Activated naive CD8-positive, alpha-beta T cell (primary cell): ENCODE data around the gene IMPDH2.

Experiments used
- H3K27ac Mint-ChIP-seq: one replicate; pipeline ENCODE4 v1.8.0; 2021; ENCODE audit warnings: mixed read lengths
- H3K27me3 Mint-ChIP-seq: one replicate; pipeline ENCODE4 v1.8.0; 2021; ENCODE audit warnings: mixed read lengths
- H3K36me3 Mint-ChIP-seq: one replicate; pipeline ENCODE4 v1.8.0; 2021; ENCODE audit warnings: mixed read lengths
- H3K4me1 Mint-ChIP-seq: one replicate; pipeline ENCODE4 v1.8.0; 2021; ENCODE audit warnings: low read depth, mixed read lengths
- H3K4me3 Mint-ChIP-seq: one replicate; pipeline ENCODE4 v1.8.0; 2021; ENCODE audit warnings: mild to moderate bottlenecking, mixed read lengths
- H3K9me3 Mint-ChIP-seq: one replicate; pipeline ENCODE4 v1.8.0; 2021; ENCODE audit warnings: low read depth, mixed read lengths

IMPDH2 gene

GRCh38 chr3:49028673-49029562 is at the start of gene IMPDH2:
Gene IMPDH2 (minus strand): TSS chr3:49029398. CDS start chr3:49029350, 48 bp downstream.
- peaks cover 20% of the 10 kb centered on the region for H3K36me3 Mint-ChIP-seq
- peaks cover 43% of the 10 kb centered on the region for H3K4me1 Mint-ChIP-seq

DNA sequence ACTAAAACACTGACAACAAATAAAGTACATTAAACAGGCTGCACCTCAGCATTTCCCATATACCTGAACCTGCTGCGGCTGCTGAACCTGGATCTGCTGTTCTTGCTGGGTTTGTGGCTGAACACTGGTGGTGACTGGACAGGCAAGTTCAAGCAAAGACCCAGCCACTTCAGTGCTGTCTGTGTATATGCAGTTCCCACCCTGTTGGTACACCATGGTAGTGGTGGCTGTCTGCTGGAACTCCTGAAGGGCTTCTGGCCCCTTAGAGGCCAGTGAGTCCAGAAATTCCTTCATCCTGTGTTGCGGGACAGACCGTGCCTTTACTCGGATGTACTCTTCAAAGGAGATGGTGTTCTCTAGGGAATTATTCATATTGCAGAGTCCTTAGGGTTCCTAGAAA is 47.4 kb upstream of the IMPDH2 start:
- Mint-ChIP-seq H3K4me3 (no peak overlapping the region), H3K27me3 (no peaks in the 10 kb centered on the region), H3K9me3 (no peaks in the 10 kb centered on the region), H3K4me1 (peaks cover 24% of the 10 kb centered on the region), H3K27ac (no peak overlapping the region), H3K36me3 (peaks cover 2% of the 10 kb centered on the region)

More at GRCh38 chr3:49028673-49029562, at the start of gene IMPDH2:
- no peaks in the 10 kb centered on the region for H3K9me3 Mint-ChIP-seq
- peak within 1 kb of the TSS; percentile 99 for H3K27ac Mint-ChIP-seq
- H3K27me3 Mint-ChIP-seq: no peaks in the 10 kb centered on the region
- H3K4me3 Mint-ChIP-seq: peak within 1 kb of the TSS; percentile 98

GRCh38 chr3:49076116-49076515 is 46.9 kb upstream of the IMPDH2 start:
- Mint-ChIP-seq H3K27ac (no peak overlapping the region), H3K36me3 (peaks cover 2% of the 10 kb centered on the region), H3K27me3 (no peaks in the 10 kb centered on the region), H3K4me3 (no peak overlapping the region), H3K4me1 (peaks cover 20% of the 10 kb centered on the region), H3K9me3 (no peaks in the 10 kb centered on the region)

DNA sequence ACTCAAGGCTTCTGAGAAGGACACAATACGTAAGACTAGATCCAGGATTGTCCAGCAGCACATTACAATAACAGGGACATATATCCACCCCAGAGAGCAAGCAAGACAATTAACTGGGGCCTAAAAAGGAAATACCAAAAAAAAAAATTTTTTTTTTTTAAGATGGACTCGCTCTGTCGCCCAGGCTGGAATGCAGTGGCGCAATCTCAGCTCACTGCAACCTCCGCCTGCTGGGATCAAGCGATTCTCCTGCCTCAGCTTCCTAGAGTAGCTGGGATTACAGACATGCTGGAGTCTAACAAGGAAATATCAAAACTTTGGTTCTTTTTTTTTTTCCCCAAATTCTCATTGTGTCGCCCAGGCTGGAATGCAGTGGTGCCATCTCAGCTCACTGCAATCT is 28.8 kb upstream of the IMPDH2 start:
- Mint-ChIP-seq H3K27me3 (no peaks in the 10 kb centered on the region), H3K27ac (no peak overlapping the region)

GRCh38 chr3:49057268-49057667 is 28.1 kb upstream of the IMPDH2 start:
- Mint-ChIP-seq H3K4me1 (peaks cover 9% of the 10 kb centered on the region), H3K9me3 (no peaks in the 10 kb centered on the region), H3K36me3 (peaks cover 7% of the 10 kb centered on the region), H3K27ac (no peak overlapping the region), H3K27me3 (no peaks in the 10 kb centered on the region), H3K4me3 (no peak overlapping the region)

More for the DNA sequence above, 28.8 kb upstream of the IMPDH2 start:
- Mint-ChIP-seq H3K9me3 (no peaks in the 10 kb centered on the region), H3K4me1 (peaks cover 6% of the 10 kb centered on the region), H3K36me3 (peaks cover 4% of the 10 kb centered on the region), H3K4me3 (no peak overlapping the region)

DNA sequence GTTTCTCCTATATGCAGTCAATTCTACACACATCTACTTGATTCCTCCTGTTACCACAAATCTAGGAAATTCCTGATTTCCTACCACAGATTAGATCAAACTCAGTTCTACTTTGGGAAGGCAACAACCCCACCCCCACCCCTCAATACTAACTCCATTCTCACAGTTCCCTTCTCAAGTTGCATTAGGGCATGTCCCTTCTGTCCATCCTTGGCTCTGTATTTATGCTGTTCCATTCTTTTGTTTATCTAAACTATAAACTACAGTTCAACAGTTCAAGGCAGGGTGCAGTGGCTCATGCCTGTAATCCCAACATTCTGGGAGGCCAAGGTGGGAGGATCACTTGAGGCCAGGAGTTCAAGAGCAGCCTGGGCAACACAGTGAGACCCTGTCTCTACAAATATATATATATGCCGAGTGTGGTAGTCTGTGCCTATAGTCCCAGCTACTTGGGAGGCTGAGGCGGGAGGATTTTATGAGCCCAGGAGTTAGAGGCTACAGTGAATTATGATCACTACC is 25.2 kb upstream of the IMPDH2 start:
- no peaks in the 10 kb centered on the region for H3K9me3 Mint-ChIP-seq
- peaks cover 12% of the 10 kb centered on the region for H3K36me3 Mint-ChIP-seq
- no peak overlapping the region for H3K4me3 Mint-ChIP-seq
- no peaks in the 10 kb centered on the region for H3K27me3 Mint-ChIP-seq
- H3K4me1 Mint-ChIP-seq: peaks cover 18% of the 10 kb centered on the region
- peak overlapping the region; percentile 41 for H3K27ac Mint-ChIP-seq

- H3K9me3 Mint-ChIP-seq: no peaks in the 10 kb centered on the region
- no peaks in the 10 kb centered on the region for H3K27me3 Mint-ChIP-seq
- H3K27ac Mint-ChIP-seq: no peak overlapping the region
- H3K36me3 Mint-ChIP-seq: peaks cover 12% of the 10 kb centered on the region
- H3K4me3 Mint-ChIP-seq: no peak overlapping the region
- H3K4me1 Mint-ChIP-seq: peaks cover 18% of the 10 kb centered on the region
These were observed 24.3 kb upstream of the IMPDH2 start for GRCh38 chr3:49053543-49053942.

DNA sequence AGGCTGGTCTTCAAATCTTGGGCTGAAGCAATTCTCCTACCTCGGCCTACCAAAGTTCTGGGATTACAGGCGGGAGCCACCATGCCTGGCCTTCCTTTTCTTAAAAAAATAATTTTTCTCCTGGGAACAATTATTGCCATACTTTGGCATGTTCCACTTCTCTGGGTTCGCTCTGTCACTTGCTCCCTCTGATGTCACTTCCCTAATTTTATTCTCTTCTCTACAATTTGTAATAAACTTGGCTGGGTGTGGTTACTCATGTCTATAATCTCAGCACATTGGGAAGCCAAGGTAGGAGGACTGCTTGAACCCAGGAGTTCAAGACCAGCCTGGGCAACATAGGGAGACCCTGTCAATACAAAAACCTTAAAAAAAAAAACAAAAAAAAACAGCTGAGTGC is 6.1 kb upstream of the IMPDH2 start:
- no peak overlapping the region for H3K27ac Mint-ChIP-seq
- peaks cover 9% of the 10 kb centered on the region for H3K36me3 Mint-ChIP-seq
- H3K4me3 Mint-ChIP-seq: no peak overlapping the region
- no peaks in the 10 kb centered on the region for H3K9me3 Mint-ChIP-seq
- peaks cover 1% of the 10 kb centered on the region for H3K4me1 Mint-ChIP-seq
- H3K27me3 Mint-ChIP-seq: no peaks in the 10 kb centered on the region

DNA sequence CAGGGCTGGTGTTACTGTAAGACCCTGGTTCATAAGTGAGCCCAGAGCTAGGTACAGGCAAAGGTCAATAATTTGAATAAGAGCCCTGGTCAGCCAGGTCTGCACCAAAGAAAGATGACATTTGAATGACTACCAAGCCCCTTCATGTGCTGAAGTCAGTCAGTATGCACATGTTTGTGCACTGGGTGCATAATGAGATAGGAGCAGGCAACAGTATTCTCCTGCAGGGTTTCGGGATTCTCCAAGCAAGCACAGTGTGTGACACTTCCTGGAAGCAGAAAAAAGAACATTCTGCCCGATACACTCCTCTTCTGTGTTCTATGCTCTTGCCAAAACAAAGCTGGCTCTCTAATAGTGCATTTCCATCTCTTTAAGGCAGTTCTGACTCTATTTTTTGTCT is 5.5 kb upstream of the IMPDH2 start:
- Mint-ChIP-seq H3K9me3 (no peaks in the 10 kb centered on the region), H3K4me1 (peaks cover 6% of the 10 kb centered on the region), H3K4me3 (no peak overlapping the region), H3K27ac (no peak overlapping the region), H3K27me3 (no peaks in the 10 kb centered on the region), H3K36me3 (peaks cover 9% of the 10 kb centered on the region)

DNA sequence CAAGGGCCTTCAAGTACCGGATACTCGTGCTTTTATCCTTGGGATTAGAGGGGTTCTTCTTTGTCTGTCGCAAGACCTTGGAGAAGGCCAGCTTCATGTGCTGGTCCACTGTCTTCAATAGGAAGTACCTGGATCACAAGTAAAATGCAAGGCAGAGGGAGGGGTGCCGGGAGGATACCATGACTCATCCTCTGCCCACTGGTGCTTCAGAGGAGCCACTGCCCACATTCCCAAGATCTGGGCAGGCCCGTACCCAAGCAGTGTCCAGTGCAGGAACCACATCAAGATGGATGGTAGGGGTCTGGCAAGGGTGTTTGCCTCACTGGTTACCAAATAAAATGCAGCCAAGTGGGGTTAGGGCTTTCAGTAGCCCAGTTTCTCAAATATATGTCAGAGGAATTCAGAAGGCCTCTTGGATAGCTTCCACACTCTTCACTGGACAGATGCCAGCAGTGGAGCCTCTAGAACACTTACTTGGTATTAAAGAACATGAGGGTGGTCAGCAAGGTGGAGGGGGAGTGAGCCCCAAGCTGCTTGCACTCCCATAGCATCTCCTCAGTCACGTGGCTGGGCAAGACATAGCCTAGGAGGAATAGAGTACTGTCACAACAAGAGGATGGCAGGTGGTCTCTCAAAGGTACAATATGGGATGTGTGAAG is 3.6 kb upstream of the IMPDH2 start:
- Mint-ChIP-seq H3K27ac (peak overlapping the region; percentile 64), H3K9me3 (no peaks in the 10 kb centered on the region), H3K4me3 (no peak overlapping the region)

DNA sequence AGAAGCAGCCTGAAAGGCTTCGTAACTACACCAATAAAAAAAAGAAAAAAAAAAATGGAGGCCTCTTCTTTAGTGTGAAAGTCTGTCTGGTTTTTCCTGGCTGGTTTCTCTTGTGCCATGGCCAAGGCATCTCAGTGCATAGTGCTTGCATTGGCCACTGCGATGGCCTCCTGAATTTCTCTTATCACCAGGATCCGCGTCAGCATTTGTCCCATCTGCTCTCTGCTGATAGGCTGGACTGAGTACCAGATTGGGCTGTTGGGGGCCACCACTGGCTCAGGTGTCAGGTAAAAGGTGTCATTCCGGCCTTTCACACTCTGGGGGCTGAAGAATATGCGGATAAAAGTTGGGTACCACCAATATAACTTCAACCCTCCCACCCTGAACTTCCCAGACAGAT is 1.1 kb upstream of the IMPDH2 start:
- H3K36me3 Mint-ChIP-seq: peaks cover 22% of the 10 kb centered on the region
- no peak overlapping the region for H3K27ac Mint-ChIP-seq
- peaks cover 38% of the 10 kb centered on the region for H3K4me1 Mint-ChIP-seq
- no peaks in the 10 kb centered on the region for H3K9me3 Mint-ChIP-seq
- no peaks in the 10 kb centered on the region for H3K27me3 Mint-ChIP-seq
- H3K4me3 Mint-ChIP-seq: no peak overlapping the region

More for the DNA sequence above, 3.6 kb upstream of the IMPDH2 start:
- peaks cover 20% of the 10 kb centered on the region for H3K4me1 Mint-ChIP-seq
- peaks cover 15% of the 10 kb centered on the region for H3K36me3 Mint-ChIP-seq
- no peaks in the 10 kb centered on the region for H3K27me3 Mint-ChIP-seq

DNA sequence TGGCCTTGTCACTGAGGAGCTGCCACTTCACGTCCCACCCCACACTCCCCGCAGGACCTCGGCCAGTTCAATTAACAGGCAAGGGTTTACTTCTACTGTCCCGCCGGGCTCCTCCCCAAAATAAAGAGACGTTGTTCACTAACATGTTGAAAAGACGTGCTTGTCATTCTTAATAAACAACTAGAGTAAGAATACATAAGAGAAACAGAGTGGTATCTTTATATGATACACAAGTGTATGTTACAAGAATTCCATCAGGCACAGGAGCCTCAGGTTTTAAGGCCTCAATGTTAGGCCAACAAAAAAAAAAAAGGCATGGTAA is 326 bp upstream of the IMPDH2 start:
- peaks cover 20% of the 10 kb centered on the region for H3K36me3 Mint-ChIP-seq
- H3K27ac Mint-ChIP-seq: peak overlapping the region; percentile 99
- no peaks in the 10 kb centered on the region for H3K27me3 Mint-ChIP-seq
- peak overlapping the region; percentile 98 for H3K4me3 Mint-ChIP-seq
- H3K9me3 Mint-ChIP-seq: no peaks in the 10 kb centered on the region
- peaks cover 38% of the 10 kb centered on the region for H3K4me1 Mint-ChIP-seq

- H3K9me3 Mint-ChIP-seq: no peaks in the 10 kb centered on the region
- H3K4me3 Mint-ChIP-seq: peak overlapping the region; percentile 98
- no peaks in the 10 kb centered on the region for H3K27me3 Mint-ChIP-seq
- H3K4me1 Mint-ChIP-seq: peaks cover 48% of the 10 kb centered on the region
- H3K36me3 Mint-ChIP-seq: peaks cover 20% of the 10 kb centered on the region
- H3K27ac Mint-ChIP-seq: peak overlapping the region; percentile 99
These were observed 913 bp downstream of the IMPDH2 start for GRCh38 chr3:49028298-49028672.

GRCh38 chr3:49027634-49028033 is 1.6 kb downstream of the IMPDH2 start:
- H3K4me1 Mint-ChIP-seq: peaks cover 53% of the 10 kb centered on the region
- H3K4me3 Mint-ChIP-seq: peak overlapping the region; percentile 98
- H3K27ac Mint-ChIP-seq: peak overlapping the region; percentile 99
- H3K9me3 Mint-ChIP-seq: no peaks in the 10 kb centered on the region
- no peaks in the 10 kb centered on the region for H3K27me3 Mint-ChIP-seq
- H3K36me3 Mint-ChIP-seq: peaks cover 22% of the 10 kb centered on the region

DNA sequence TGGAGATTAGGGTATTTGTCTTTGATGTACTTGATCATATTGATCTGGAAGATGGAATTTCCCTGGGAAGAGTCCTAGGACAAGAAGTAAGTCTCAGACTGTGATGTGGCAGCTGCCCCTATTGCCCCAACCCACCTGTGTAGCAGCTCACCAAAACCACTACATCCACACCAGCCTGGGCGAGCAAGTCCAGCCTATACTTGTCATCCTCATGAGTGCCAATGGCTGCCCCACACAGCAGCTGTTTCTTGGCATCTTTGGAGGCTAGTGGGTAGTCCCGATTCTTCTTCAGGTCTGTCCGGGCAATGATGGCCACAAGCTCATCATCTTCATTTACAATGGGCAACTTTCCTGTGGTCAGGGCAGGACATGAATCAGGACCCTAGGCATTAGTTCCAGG is 2.7 kb downstream of the IMPDH2 start:
- Mint-ChIP-seq H3K27ac (peak overlapping the region; percentile 84), H3K4me1 (peaks cover 53% of the 10 kb centered on the region), H3K4me3 (peak overlapping the region; percentile 84), H3K27me3 (no peaks in the 10 kb centered on the region), H3K36me3 (peaks cover 18% of the 10 kb centered on the region), H3K9me3 (no peaks in the 10 kb centered on the region)
